Measurements from ENCODE around the gene IRS1. TPM values are rescaled to one million over a fixed set of nuclear protein-coding genes. Genes with fewer than 3 reads are reported as not detected.

The IRS1 gene
- total RNA-seq, 1 experiment from 2014 or later, result 15.0 TPM

DNA sequence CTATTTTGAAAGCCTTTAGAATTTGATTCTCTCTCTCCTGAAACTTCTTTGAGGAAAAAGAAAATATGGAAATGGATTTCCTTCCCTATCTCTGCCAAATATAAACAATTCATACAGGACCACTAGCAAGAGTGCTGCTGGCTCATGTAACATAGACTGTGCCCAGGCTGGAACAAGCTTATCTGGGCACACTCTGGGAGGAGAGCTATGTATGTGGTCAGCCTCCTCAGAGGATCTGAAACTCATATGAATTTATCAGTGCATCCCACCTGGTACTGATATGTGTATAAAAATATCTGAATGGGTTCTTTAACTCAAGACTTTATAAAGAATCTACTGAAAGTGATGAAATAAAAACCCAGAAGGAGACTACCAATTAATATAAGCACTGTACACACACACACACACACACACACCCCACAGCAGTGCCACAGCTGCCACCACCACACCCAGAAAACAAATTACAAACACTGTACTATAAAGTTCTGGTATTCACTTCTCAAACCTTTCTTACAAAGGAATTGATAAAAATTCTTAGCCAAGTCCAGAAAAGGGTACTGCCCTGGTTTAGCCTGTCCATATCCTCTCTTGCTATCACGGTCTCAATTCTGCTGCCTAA lies 115.6 kb downstream of the IRS1 start:
- Histone ChIP-seq H3K9ac (ENCODE audit: extremely low read depth, insufficient read length, low read length) (no peak overlapping the region), H3T11ph (ENCODE audit: low read length) (no peak overlapping the region), H2AK5ac (ENCODE audit: insufficient read length, low read length) (no peak overlapping the region), H3K79me2 (ENCODE audit: insufficient read depth, low read length) (no peaks in the 10 kb centered on the region), H3K27ac (ENCODE audit: insufficient read length, low read depth, low read length) (no peak overlapping the region), H2BK5ac (ENCODE audit: insufficient read length, low read length) (no peak overlapping the region), H3K79me1 (ENCODE audit: insufficient read depth, low read depth, low read length, poor library complexity, severe bottlenecking) (no peaks in the 10 kb centered on the region), H4K91ac (ENCODE audit: insufficient read length, low read depth, low read length) (no peak overlapping the region), H2BK120ac (ENCODE audit: low read depth, low read length, poor library complexity, severe bottlenecking) (no peak overlapping the region), H4K5ac (ENCODE audit: insufficient read length, low read depth, low read length) (no peak overlapping the region), H3K4me2 (ENCODE audit: insufficient read depth, insufficient read length, low read length) (no peak overlapping the region), H3K9me3 (ENCODE audit: control insufficient read depth, low read depth, low read length) (no peaks in the 10 kb centered on the region), H3K56ac (ENCODE audit: insufficient read length, low read depth, low read length) (no peak overlapping the region), H3K23ac (ENCODE audit: insufficient read length, low read depth, low read length) (no peak overlapping the region), H4K8ac (replicated peaks; ENCODE audit: insufficient read length, low read depth, low read length) (no peak overlapping the region), H3K4me1 (ENCODE audit: insufficient read depth, low read length) (no peaks in the 10 kb centered on the region), H2BK15ac (ENCODE audit: low read depth, low read length) (no peak overlapping the region), H2AFZ (ENCODE audit: low read length) (no peak overlapping the region), H3K14ac (ENCODE audit: insufficient read depth, low read length) (no peak overlapping the region), H3K23me2 (ENCODE audit: insufficient read length, low read depth, low read length, poor library complexity, severe bottlenecking) (no peaks in the 10 kb centered on the region), H4K20me1 (ENCODE audit: control insufficient read depth, insufficient read depth, insufficient read length) (no peaks in the 10 kb centered on the region), H2BK20ac (ENCODE audit: low read depth, low read length, poor library complexity, severe bottlenecking) (no peak overlapping the region), H3K27me3 (ENCODE audit: insufficient read depth, low read length) (no peaks in the 10 kb centered on the region), H2BK12ac (ENCODE audit: insufficient read length, low read depth, low read length) (no peak overlapping the region), H3K4ac (ENCODE audit: low read depth, low read length) (no peak overlapping the region), H3K18ac (ENCODE audit: insufficient read length, low read depth, low read length) (no peak overlapping the region)
- no CpG with 5 or more reads among the region's 1 CpG for WGBS (ENCODE audit: extremely low coverage, insufficient read length, low lambda C conversion rate)
- TF ChIP-seq, protein P1, sequence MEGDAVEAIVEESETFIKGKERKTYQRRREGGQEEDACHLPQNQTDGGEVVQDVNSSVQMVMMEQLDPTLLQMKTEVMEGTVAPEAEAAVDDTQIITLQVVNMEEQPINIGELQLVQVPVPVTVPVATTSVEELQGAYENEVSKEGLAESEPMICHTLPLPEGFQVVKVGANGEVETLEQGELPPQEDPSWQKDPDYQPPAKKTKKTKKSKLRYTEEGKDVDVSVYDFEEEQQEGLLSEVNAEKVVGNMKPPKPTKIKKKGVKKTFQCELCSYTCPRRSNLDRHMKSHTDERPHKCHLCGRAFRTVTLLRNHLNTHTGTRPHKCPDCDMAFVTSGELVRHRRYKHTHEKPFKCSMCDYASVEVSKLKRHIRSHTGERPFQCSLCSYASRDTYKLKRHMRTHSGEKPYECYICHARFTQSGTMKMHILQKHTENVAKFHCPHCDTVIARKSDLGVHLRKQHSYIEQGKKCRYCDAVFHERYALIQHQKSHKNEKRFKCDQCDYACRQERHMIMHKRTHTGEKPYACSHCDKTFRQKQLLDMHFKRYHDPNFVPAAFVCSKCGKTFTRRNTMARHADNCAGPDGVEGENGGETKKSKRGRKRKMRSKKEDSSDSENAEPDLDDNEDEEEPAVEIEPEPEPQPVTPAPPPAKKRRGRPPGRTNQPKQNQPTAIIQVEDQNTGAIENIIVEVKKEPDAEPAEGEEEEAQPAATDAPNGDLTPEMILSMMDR (conservative IDR thresholded peaks at IDR 0.05), result no peak
- no peak for DNase-seq
- Mint-ChIP-seq H3K4me1 (peaks cover 4 to 5% of the 10 kb centered on the region in 2 experiments), H3K4me3 (no peak overlapping the region), H3K27me3 (ENCODE audit: low read depth) (no peaks in the 10 kb centered on the region; the same call in 1 of the 2 replicates), H3K36me3 (ENCODE audit: insufficient read depth in 1 of 3, low read depth in 3 of 3) (no peaks in the 10 kb centered on the region), H3K27ac (no peak overlapping the region), H3K9me3 (no peaks in the 10 kb centered on the region)

All from H9 (cell line).